AG09309 (cell line): ENCODE results near the gene MAGEF1.
A peak's percentile ranks its signal among the peaks of the same experiment; 100 is the strongest.

Experiments
- DNase-seq: peaks from one replicate; pipeline ENCODE4 v3.0.0-alpha.2; 2010; ENCODE audit warnings: low read depth
- H3K4me3 ChIP-seq: 2 replicates; pipeline ENCODE4 v1.5.1; 2011; ENCODE audit warnings: mild to moderate bottlenecking, low read depth, low read length, moderate library complexity; ENCODE audit not compliant: control insufficient read depth
- CTCF ChIP-seq: IDR thresholded peaks from 2 replicates; pipeline ENCODE4 v1.5.1; 2011; ENCODE audit warnings: mild to moderate bottlenecking, low read depth, low read length, inconsistent platforms; ENCODE audit not compliant: insufficient read depth, control insufficient read depth; ENCODE audit errors: missing control alignments

MAGEF1 gene

GRCh38 chr3:184663756-184664155 is 48.1 kb downstream of the MAGEF1 start:
- no peak overlapping the region for H3K4me3 ChIP-seq
- DNase-seq: peak; percentile 13
- no peak for TF ChIP-seq CTCF

- TF ChIP-seq CTCF: no peak
Measured at GRCh38 chr3:184663356-184663755, 48.5 kb downstream of the MAGEF1 start.

GRCh38 chr3:184662187-184662586 is 49.7 kb downstream of the MAGEF1 start:
- no peak overlapping the region for H3K4me3 ChIP-seq
- peak; percentile 17 for DNase-seq
- TF ChIP-seq CTCF: no peak

More at GRCh38 chr3:184663356-184663755, 48.5 kb downstream of the MAGEF1 start:
- no peak overlapping the region for H3K4me3 ChIP-seq
- DNase-seq: no peak

- no peak for DNase-seq
- no peak for TF ChIP-seq CTCF
- H3K4me3 ChIP-seq: no peak overlapping the region
Measured at GRCh38 chr3:184660931-184661330, 50.9 kb downstream of the MAGEF1 start.
